HEK293T (cell line): ENCODE measurements around the gene OR2V2.

Source experiments
- CTCF ChIA-PET: fragments of 350-600 bp; formaldehyde crosslinking; extraction: SDS; loops from one replicate; lab custom pipeline; 2021; ENCODE audit warnings: antibody characterized with exemption, inconsistent platforms; lab: Yijun Ruan, JAX
- POLR2A ChIA-PET: fragments of 350-600 bp; formaldehyde crosslinking; extraction: SDS; loops from one replicate; lab custom pipeline; 2020; ENCODE audit warnings: antibody characterized with exemption, inconsistent platforms; lab: Yijun Ruan, JAX
- DNase-seq: peaks from one replicate; pipeline ENCODE4 v3.0.0; 2012; ENCODE audit warnings: mixed read lengths; ENCODE audit errors: extremely low spot score
- ARNT ChIP-seq: fragments of 450-650 bp; IDR thresholded peaks from 2 replicates; pipeline ENCODE4 v1.6.1; 2017; ENCODE audit warnings: mild to moderate bottlenecking
- BHLHE40 ChIP-seq: fragments of 450-650 bp; IDR thresholded peaks from 2 replicates; pipeline ENCODE4 v1.6.1; 2016; ENCODE audit warnings: mild to moderate bottlenecking, moderate library complexity, borderline replicate concordance
- CTBP1 ChIP-seq: fragments of 450-650 bp; IDR thresholded peaks from 2 replicates; pipeline ENCODE4 v1.6.1; 2016; ENCODE audit warnings: borderline replicate concordance
- ELF4 ChIP-seq: fragments of 450-650 bp; IDR thresholded peaks from 2 replicates; pipeline ENCODE4 v1.6.1; 2017; ENCODE audit warnings: antibody characterized with exemption
- FOXA1 ChIP-seq: fragments of 450-650 bp; IDR thresholded peaks from 2 replicates; pipeline ENCODE4 v1.6.1; 2016; ENCODE audit warnings: mild to moderate bottlenecking
- FOXK2 ChIP-seq: fragments of 450-650 bp; IDR thresholded peaks from 2 replicates; pipeline ENCODE4 v1.6.1; 2016; ENCODE audit warnings: mild to moderate bottlenecking
- FOXM1 ChIP-seq: fragments of 450-650 bp; IDR thresholded peaks from 2 replicates; pipeline ENCODE4 v1.6.1; 2017; ENCODE audit warnings: mild to moderate bottlenecking, borderline replicate concordance
- HDGF ChIP-seq: fragments of 450-650 bp; IDR thresholded peaks from 2 replicates; pipeline ENCODE4 v1.6.1; 2017; ENCODE audit warnings: antibody characterized with exemption, borderline replicate concordance
- L3MBTL2 ChIP-seq: fragments of 450-650 bp; conservative IDR thresholded peaks from 2 replicates; pipeline ENCODE4 v1.6.1; 2016; ENCODE audit warnings: mild to moderate bottlenecking
- LEF1 ChIP-seq: fragments of 450-650 bp; IDR thresholded peaks from 2 replicates; pipeline ENCODE4 v1.6.1; 2017; ENCODE audit warnings: mild to moderate bottlenecking, borderline replicate concordance
- NFRKB ChIP-seq: fragments of 450-650 bp; IDR thresholded peaks from 2 replicates; pipeline ENCODE4 v1.6.1; 2016; ENCODE audit warnings: mild to moderate bottlenecking, moderate library complexity
- SP1 ChIP-seq: fragments of 450-650 bp; IDR thresholded peaks from 2 replicates; pipeline ENCODE4 v1.6.1; 2017
- SUZ12 ChIP-seq: fragments of 450-650 bp; IDR thresholded peaks from 2 replicates; pipeline ENCODE4 v1.6.1; 2016; ENCODE audit warnings: mild to moderate bottlenecking
- TARDBP ChIP-seq: fragments of 450-650 bp; IDR thresholded peaks from 2 replicates; pipeline ENCODE4 v1.6.1; 2016
- ZNF384 ChIP-seq: fragments of 450-650 bp; IDR thresholded peaks from 2 replicates; pipeline ENCODE4 v1.6.1; 2016
- TF ChIP-seq, protein P1 (sequence below): fragments of 450-650 bp; IDR thresholded peaks from 2 replicates; pipeline ENCODE4 v1.6.1; 2016

Gene OR2V2

DNA sequence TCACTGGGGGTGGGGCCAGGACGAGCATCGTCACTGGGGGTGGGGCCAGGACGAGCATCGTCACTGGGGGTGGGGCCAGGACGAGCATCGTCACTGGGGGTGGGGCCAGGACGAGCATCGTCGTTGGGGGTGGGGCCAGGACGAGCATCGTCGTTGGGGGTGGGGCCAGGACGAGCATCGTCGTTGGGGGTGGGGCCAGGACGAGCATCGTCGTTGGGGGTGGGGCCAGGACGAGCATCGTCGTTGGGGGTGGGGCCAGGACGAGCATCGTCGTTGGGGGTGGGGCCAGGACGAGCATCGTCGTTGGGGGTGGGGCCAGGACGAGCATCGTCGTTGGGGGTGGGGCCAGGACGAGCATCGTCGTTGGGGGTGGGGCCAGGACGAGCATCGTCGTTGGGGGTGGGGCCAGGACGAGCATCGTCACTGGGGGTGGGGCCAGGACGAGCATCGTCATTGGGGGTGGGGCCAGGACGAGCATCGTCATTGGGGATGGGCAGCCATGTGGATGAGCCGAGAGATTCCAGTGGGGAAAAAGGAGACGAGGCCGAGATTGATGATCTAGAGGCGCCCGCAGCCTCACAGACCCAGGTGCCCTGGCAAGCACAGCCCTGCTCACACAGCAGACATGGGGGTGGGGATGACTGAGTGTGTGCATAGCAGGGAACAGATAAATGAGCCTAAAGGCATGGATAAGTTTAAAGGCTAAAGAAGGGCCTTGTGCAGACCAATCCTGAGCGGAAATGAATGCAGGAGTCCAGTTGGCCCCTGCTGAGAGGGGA lies 13.6 kb downstream of the OR2V2 start:
- POLR2A ChIA-PET, result interaction anchor here (1.2 kb wide), 1 partner anchor 46 kb away, joined by 5 read pairs; no protein-coding TSS in a partner anchor
- TF ChIP-seq L3MBTL2, result peak; percentile 95
- DNase-seq, result peak; percentile 74
- CTCF ChIA-PET, result interaction anchor here (1.0 kb wide), 1 partner anchor 8 kb away, joined by 3 read pairs; no protein-coding TSS in a partner anchor

GRCh38 chr5:181161534-181162175 lies 14.3 kb downstream of the OR2V2 start:
- no peak for DNase-seq
- POLR2A ChIA-PET, result interaction anchor here (1.2 kb wide), 1 partner anchor 45 kb away, joined by 5 read pairs; no protein-coding TSS in a partner anchor
- TF ChIP-seq FOXK2 (no peak), NFRKB (no peak), ZNF384 (no peak), TARDBP (no peak), SUZ12 (no peak), ELF4 (no peak), L3MBTL2 (no peak), LEF1 (no peak), HDGF (no peak), CTBP1 (no peak), BHLHE40 (no peak), SP1 (no peak), FOXM1 (no peak), ARNT (no peak), FOXA1 (no peak)
- TF ChIP-seq, protein P1, sequence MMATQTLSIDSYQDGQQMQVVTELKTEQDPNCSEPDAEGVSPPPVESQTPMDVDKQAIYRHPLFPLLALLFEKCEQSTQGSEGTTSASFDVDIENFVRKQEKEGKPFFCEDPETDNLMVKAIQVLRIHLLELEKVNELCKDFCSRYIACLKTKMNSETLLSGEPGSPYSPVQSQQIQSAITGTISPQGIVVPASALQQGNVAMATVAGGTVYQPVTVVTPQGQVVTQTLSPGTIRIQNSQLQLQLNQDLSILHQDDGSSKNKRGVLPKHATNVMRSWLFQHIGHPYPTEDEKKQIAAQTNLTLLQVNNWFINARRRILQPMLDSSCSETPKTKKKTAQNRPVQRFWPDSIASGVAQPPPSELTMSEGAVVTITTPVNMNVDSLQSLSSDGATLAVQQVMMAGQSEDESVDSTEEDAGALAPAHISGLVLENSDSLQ, result no peak
- CTCF ChIA-PET, result interaction anchor here (0.6 to 0.9 kb wide), 2 partner anchors 23 to 29 kb away, joined by 3 read pairs; no protein-coding TSS in a partner anchor

DNA sequence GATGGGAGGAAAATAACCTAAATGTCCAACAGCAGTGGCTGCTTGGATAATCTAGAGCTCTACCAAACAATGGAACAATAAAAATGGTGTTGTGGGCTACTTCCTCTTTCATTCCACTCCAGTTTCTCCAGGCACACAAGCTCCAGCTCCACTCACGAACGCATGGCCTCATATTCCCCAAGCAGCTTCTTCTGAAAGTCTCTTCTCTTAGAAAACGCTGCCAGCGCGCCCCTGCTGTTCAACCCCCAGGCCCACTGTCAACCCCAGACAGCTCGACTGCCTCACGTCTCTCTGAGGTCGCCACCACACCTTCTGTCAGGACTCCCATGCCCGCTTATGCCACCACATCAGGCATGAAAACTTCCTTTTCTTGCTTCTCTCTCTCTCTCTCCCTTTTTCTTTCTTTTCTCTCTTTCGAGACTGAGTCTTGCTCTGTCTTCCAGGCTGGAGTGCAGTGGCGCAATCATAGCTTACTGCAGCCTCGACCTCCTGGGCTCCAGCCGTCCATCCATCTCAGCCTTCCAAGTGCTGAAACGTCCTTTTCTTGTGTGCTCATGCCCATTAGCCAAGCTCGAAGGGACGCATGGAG lies 16.2 kb downstream of the OR2V2 start:
- no peak for DNase-seq
- ChIA-PET POLR2A (interaction anchor here (0.6 kb wide), 1 partner anchor 97 kb away, joined by 3 read pairs; no protein-coding TSS in a partner anchor), CTCF (no interaction called here)
- TF ChIP-seq NFRKB, result no peak
- TF ChIP-seq L3MBTL2, result 0 out of 2 replicates have a peak, but pooled peaks have one; percentile 15

DNA sequence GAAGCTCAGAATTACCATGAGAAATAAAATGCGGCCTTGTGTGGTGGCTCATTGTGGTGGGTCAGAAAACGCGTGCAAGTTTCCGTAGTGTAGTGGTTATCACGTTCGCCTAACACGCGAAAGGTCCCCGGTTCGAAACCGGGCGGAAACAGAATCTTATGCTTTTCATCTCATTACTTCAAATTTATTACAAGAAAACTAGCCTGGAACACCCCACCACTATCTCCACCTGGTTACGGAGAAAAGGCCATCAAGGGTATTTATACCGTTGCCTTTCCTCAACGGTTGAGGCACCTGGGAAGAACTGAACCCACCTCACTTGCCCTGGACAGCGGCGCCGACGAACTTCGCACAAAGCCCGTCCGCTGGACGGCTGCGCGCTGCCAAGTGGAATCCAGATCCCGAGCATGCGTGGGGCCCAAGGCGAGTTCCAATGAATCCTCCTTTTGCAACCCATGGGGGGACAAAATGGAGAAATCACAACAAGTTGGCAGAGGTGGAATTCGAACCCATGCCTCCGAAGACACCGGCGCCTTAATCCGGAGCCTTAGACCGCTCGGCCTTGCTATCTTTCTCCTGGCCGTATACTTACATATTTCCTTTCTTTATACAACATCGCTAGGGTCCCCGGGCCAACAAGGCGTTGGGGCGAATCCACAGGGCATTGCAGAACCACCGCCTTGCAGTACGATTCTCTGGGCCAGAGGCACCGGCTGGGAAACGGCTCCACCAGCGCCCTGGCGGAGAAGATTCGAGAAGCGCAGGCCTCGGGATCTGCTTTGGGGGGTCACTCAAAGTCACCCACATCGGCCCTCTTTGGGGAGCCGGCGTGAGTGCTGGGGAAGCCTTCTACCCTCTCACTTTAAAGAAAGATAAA lies 16.9 kb downstream of the OR2V2 start:
- CTCF ChIA-PET, result no interaction called here
- POLR2A ChIA-PET, result interaction anchor here (0.6 kb wide), 1 partner anchor 96 kb away, joined by 3 read pairs; no protein-coding TSS in a partner anchor
- TF ChIP-seq CTBP1 (no peak), L3MBTL2 (0 out of 2 replicates have a peak, but pooled peaks have one; percentile 1)
- DNase-seq, result no peak

GRCh38 chr5:181166812-181167733 lies 19.7 kb downstream of the OR2V2 start:
- no peak for DNase-seq
- TF ChIP-seq FOXA1 (no peak), FOXK2 (no peak), L3MBTL2 (no peak), ZNF384 (no peak), FOXM1 (no peak), TARDBP (no peak), ARNT (no peak)
- TF ChIP-seq, protein P1, result 0 out of 2 replicates have a peak, but pooled peaks have one; percentile 23
- ChIA-PET POLR2A (interaction anchor here (1.0 to 1.8 kb wide), 3 partner anchors 40 to 77 kb away, joined by 4 to 6 read pairs (median 5); partner anchors contain the start of gene RACK1), CTCF (interaction anchor here (0.6 to 2.1 kb wide), 5 partner anchors 9 to 123 kb away, joined by 3 to 19 read pairs (median 4); no protein-coding TSS in a partner anchor)
